Activated CD4-positive, alpha-beta T cell treated with anti-CD3 and anti-CD28 coated beads for 24 hours (primary cell): Measurements from ENCODE around the gene VTI1A.

Experiments used
- DNase-seq, 2 donors: peaks; one replicate each; pipeline ENCODE4 v3.0.0-alpha.2; 2020; ENCODE audit warnings: low read depth in 2 of 2

VTI1A gene

GRCh38 chr10:112637901-112638300 is 190.9 kb downstream of the VTI1A start:
- DNase-seq, result no peak

- no peak for DNase-seq
These were observed 192.3 kb downstream of the VTI1A start for GRCh38 chr10:112639298-112639697.

GRCh38 chr10:112640638-112641037 is 193.6 kb downstream of the VTI1A start:
- no peak for DNase-seq

GRCh38 chr10:112643600-112644264 is 196.7 kb downstream of the VTI1A start:
- DNase-seq, result no peak

GRCh38 chr10:112644265-112644645 is 197.2 kb downstream of the VTI1A start:
- no peak for DNase-seq

- no peak for DNase-seq
These were observed 202.2 kb downstream of the VTI1A start for GRCh38 chr10:112649006-112649821.

- no peak for DNase-seq
These were observed 202.8 kb downstream of the VTI1A start for GRCh38 chr10:112649822-112650152.

GRCh38 chr10:112650588-112651030 is 203.6 kb downstream of the VTI1A start:
- no peak for DNase-seq

- DNase-seq, result no peak
These were observed 206.2 kb downstream of the VTI1A start for GRCh38 chr10:112653215-112653614.

- no peak for DNase-seq
These were observed 206.8 kb downstream of the VTI1A start for GRCh38 chr10:112653851-112654250.

- DNase-seq, result no peak
These were observed 207.8 kb downstream of the VTI1A start for GRCh38 chr10:112654794-112655193.

- no peak for DNase-seq
These were observed 208.7 kb downstream of the VTI1A start for GRCh38 chr10:112655722-112656121.

- DNase-seq, result no peak
These were observed 211.4 kb downstream of the VTI1A start for GRCh38 chr10:112658465-112658864.

GRCh38 chr10:112658900-112659638 is 212.1 kb downstream of the VTI1A start:
- DNase-seq, result no peak

- DNase-seq, result no peak
These were observed 216.5 kb downstream of the VTI1A start for GRCh38 chr10:112663234-112664125.

- DNase-seq, result no peak
These were observed 219.1 kb downstream of the VTI1A start for GRCh38 chr10:112666094-112666493.

GRCh38 chr10:112669989-112670388 is 223.0 kb downstream of the VTI1A start:
- DNase-seq, result no peak

- no peak for DNase-seq
These were observed 224.7 kb downstream of the VTI1A start for GRCh38 chr10:112671743-112672142.

- no peak for DNase-seq
These were observed 225.7 kb downstream of the VTI1A start for GRCh38 chr10:112672706-112673105.

- DNase-seq, result no peak
These were observed 228.6 kb downstream of the VTI1A start for GRCh38 chr10:112675560-112676083.

GRCh38 chr10:112677689-112678088 is 230.7 kb downstream of the VTI1A start:
- no peak for DNase-seq
